Measurements from ENCODE around the gene SLC37A1.

Gene SLC37A1

DNA sequence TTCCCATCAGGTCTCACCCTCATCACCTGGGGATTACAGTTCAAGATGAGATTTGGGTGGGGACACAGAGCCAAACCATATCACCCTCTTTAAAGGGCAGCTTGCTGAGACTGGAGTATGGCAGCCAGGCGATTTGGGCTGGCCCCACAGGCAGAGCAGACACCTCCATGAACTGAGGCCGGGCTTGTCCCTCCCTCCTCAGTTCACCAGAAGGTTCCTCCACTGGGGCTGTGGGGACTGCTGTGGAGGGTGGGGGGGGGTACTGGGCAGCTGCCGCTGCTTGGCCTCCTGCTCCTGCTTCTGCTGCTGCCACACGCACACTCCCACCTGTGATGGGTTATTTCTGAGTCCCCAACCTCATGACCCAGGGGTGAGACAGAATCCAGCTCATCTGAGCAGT, 85.8 kb downstream of the SLC37A1 start:
- in situ Hi-C loops (cut with HindIII; ENCODE audit: low pct_ligation_motif_present, low sequenced_read_pairs) = no loop called here
- H3K27me3 ChIP-seq (replicated peaks) = peaks cover 3% of the 10 kb centered on the region
- TF ChIP-seq, protein P1, sequence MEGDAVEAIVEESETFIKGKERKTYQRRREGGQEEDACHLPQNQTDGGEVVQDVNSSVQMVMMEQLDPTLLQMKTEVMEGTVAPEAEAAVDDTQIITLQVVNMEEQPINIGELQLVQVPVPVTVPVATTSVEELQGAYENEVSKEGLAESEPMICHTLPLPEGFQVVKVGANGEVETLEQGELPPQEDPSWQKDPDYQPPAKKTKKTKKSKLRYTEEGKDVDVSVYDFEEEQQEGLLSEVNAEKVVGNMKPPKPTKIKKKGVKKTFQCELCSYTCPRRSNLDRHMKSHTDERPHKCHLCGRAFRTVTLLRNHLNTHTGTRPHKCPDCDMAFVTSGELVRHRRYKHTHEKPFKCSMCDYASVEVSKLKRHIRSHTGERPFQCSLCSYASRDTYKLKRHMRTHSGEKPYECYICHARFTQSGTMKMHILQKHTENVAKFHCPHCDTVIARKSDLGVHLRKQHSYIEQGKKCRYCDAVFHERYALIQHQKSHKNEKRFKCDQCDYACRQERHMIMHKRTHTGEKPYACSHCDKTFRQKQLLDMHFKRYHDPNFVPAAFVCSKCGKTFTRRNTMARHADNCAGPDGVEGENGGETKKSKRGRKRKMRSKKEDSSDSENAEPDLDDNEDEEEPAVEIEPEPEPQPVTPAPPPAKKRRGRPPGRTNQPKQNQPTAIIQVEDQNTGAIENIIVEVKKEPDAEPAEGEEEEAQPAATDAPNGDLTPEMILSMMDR (IDR thresholded peaks at IDR 0.05; ENCODE audit: low read depth, low read length, missing control alignments) = no peak

DNA sequence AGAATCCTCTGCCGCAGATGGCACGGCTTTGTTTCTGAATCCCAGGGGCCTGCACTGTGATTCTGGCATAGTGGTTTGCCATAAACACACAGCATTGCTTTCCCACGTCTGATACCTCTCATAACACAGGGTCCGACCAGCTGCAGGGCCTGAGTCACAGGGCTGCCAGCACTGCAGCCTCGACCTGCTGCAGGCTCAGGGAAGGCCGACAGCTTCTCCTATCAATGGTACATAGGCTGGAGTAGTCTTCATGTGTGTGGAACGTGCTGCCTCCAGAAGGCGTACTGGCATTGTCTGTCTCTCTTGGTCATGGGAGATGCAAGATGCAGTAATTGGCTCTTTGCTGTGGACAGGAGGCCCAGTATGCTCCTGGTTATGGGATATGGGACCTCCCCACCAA, 86.3 kb downstream of the SLC37A1 start:
- no peak for DNase-seq
- no peak overlapping the region for H3K4me3 ChIP-seq (ENCODE audit: low read depth, low read length)
- TF ChIP-seq, protein P1 (IDR thresholded peaks at IDR 0.05; ENCODE audit: low read depth, low read length, missing control alignments) = no peak
- no peaks in the 10 kb centered on the region for H3K36me3 ChIP-seq (replicated peaks)
- H3K27me3 ChIP-seq (replicated peaks) = no peaks in the 10 kb centered on the region
- no peak overlapping the region for H3K27ac ChIP-seq
- in situ Hi-C loops (cut with HindIII; ENCODE audit: low pct_ligation_motif_present, low sequenced_read_pairs) = no loop called here

More for the DNA sequence above, 85.8 kb downstream of the SLC37A1 start:
- no peak overlapping the region for H3K4me3 ChIP-seq (ENCODE audit: low read depth, low read length)
- no peak for DNase-seq
- H3K36me3 ChIP-seq (replicated peaks) = no peaks in the 10 kb centered on the region
- no peak overlapping the region for H3K27ac ChIP-seq

GRCh38 chr21:42601656-42602055, 88.0 kb downstream of the SLC37A1 start:
- TF ChIP-seq, protein P1 (IDR thresholded peaks at IDR 0.05; ENCODE audit: low read depth, low read length, missing control alignments) = no peak
- Histone ChIP-seq H3K27me3 (replicated peaks) (no peaks in the 10 kb centered on the region), H3K36me3 (replicated peaks) (no peaks in the 10 kb centered on the region), H3K27ac (no peak overlapping the region), H3K4me3 (ENCODE audit: low read depth, low read length) (no peak overlapping the region)
- in situ Hi-C loops (cut with HindIII; ENCODE audit: low pct_ligation_motif_present, low sequenced_read_pairs) = no loop called here
- DNase-seq = no peak

GRCh38 chr21:42607102-42607501, 93.5 kb downstream of the SLC37A1 start:
- no peaks in the 10 kb centered on the region for H3K36me3 ChIP-seq (replicated peaks)
- TF ChIP-seq, protein P1 (IDR thresholded peaks at IDR 0.05; ENCODE audit: low read depth, low read length, missing control alignments) = no peak
- H3K27me3 ChIP-seq (replicated peaks) = no peaks in the 10 kb centered on the region
- H3K27ac ChIP-seq = no peak overlapping the region
- in situ Hi-C loops (cut with HindIII; ENCODE audit: low pct_ligation_motif_present, low sequenced_read_pairs) = no loop called here
- no peak overlapping the region for H3K4me3 ChIP-seq (ENCODE audit: low read depth, low read length)
- no peak for DNase-seq

DNA sequence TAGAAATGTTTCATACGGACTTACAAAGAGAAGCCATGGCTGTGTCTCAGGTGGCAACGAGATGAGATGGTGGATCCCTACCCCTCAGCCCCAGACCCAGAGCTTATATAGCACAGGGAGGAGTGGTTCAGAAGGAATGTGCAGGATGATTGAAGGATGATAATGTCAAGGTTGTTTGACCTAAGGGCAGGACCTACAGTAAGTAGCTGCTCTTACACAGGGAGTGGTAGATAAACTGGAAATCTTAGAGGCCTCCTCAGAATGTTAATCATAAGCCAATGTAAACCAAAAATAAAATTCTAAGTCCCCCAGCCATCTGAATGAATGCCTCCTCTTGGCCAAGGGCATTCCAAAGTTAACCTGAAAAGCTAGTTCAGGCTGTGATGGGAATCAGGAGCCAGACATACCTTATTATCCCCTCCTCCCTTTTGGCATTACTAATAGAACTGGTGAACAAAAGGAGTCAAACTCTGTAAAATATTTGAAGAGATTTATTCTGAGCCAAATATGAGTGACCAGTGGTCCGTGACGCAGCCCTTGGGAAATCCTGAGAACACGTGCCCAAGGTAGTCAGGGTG, 94.0 kb downstream of the SLC37A1 start:
- DNase-seq = no peak
- in situ Hi-C loops (cut with HindIII; ENCODE audit: low pct_ligation_motif_present, low sequenced_read_pairs) = no loop called here
- Histone ChIP-seq H3K27me3 (replicated peaks) (no peaks in the 10 kb centered on the region), H3K36me3 (replicated peaks) (no peaks in the 10 kb centered on the region), H3K27ac (no peak overlapping the region), H3K4me3 (ENCODE audit: low read depth, low read length) (no peak overlapping the region)
- TF ChIP-seq, protein P1 (IDR thresholded peaks at IDR 0.05; ENCODE audit: low read depth, low read length, missing control alignments) = no peak

DNA sequence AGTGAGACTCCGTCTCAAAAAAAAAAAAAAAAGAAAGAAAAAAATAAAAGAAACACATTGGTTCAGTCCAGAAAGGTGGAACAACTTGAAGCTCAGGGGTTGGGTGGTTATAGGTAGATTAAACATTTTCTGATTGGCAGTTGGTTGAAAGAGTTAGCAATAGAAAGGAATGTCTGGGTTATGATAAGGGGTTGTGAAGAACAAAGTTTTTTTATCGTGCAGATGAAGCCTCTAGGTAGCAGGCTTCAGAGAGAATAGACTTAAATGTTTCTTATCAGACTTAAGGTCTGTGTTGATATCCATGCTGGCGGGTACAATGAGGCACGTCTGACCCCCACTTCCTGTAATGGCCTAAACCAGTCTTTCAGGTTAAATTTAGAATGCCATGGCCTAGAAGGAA, 94.8 kb downstream of the SLC37A1 start:
- TF ChIP-seq, protein P1 (IDR thresholded peaks at IDR 0.05; ENCODE audit: low read depth, low read length, missing control alignments) = no peak
- no peak for DNase-seq
- Histone ChIP-seq H3K27ac (no peak overlapping the region), H3K4me3 (ENCODE audit: low read depth, low read length) (no peak overlapping the region), H3K27me3 (replicated peaks) (no peaks in the 10 kb centered on the region), H3K36me3 (replicated peaks) (no peaks in the 10 kb centered on the region)
- in situ Hi-C loops (cut with HindIII; ENCODE audit: low pct_ligation_motif_present, low sequenced_read_pairs) = no loop called here

All from brain microvascular endothelial cell (primary cell).